CD4-positive, alpha-beta memory T cell (primary cell): Measurements from ENCODE around the gene ZNHIT3. TPM values are rescaled to one million over a fixed set of nuclear protein-coding genes. Genes with fewer than 3 reads are reported as not detected.
A peak's percentile ranks its signal among the peaks of the same experiment; 100 is the strongest.

Experiments
- CTCF ChIA-PET: fragments of 350-600 bp; sonication (Branson Sonifier 250); formaldehyde crosslinking; loops from one replicate; lab custom pipeline; 2021; ENCODE audit warnings: inconsistent platforms; ENCODE audit not compliant: partially characterized antibody; lab: Charles Lee
- POLR2A ChIA-PET: fragments of 350-600 bp; sonication (Branson Sonifier 250); formaldehyde crosslinking; loops from one replicate; lab custom pipeline; 2021; ENCODE audit not compliant: partially characterized antibody; lab: Charles Lee
- DNase-seq, 5 donors: peaks; one replicate each; pipeline versions ENCODE4 v3.0.0 to v3.0.0-alpha.2; 2020 to 2022; ENCODE audit warnings: mixed read lengths in 1 of 5
- H3K27ac ChIP-seq: one replicate; pipeline ENCODE4 v1.7.0; 2013; ENCODE audit warnings: low read depth, low read length
- H3K27me3 ChIP-seq: 2 replicates; pipeline ENCODE4 v1.7.0; 2013; ENCODE audit warnings: mild to moderate bottlenecking, low read length, moderate library complexity; ENCODE audit not compliant: insufficient read depth
- H3K36me3 ChIP-seq: 2 replicates; pipeline ENCODE4 v1.7.0; 2013; ENCODE audit warnings: mild to moderate bottlenecking, low read length, moderate library complexity; ENCODE audit not compliant: insufficient read depth
- H3K4me1 ChIP-seq: 2 replicates; pipeline ENCODE4 v1.7.0; 2013; ENCODE audit warnings: mild to moderate bottlenecking, low read length, moderate library complexity; ENCODE audit not compliant: insufficient read depth
- H3K4me3 ChIP-seq, 2 donors: one replicate each; pipeline ENCODE4 v1.7.0; 2013; ENCODE audit warnings: low read length in 2 of 2, mild to moderate bottlenecking in 1 of 2
- H3K9me3 ChIP-seq, 2 donors: one replicate each; pipeline ENCODE4 v1.7.0; 2013; ENCODE audit warnings: low read length in 2 of 2, control low read depth in 1 of 2; ENCODE audit not compliant: control insufficient read depth in 1 of 2
- H3K27ac Mint-ChIP-seq, 7 donors: one replicate each; pipeline ENCODE4 v1.8.0; 2020 to 2021; ENCODE audit warnings: mixed read lengths in 7 of 7, mild to moderate bottlenecking in 6 of 7, inconsistent platforms in 3 of 7, moderate library complexity in 3 of 7
- H3K27me3 Mint-ChIP-seq, 2 donors: one replicate each; pipeline ENCODE4 v1.8.0; 2020 to 2021; ENCODE audit warnings: mixed read lengths in 2 of 2
- H3K36me3 Mint-ChIP-seq, 2 donors: one replicate each; pipeline ENCODE4 v1.8.0; 2020 to 2021; ENCODE audit warnings: mixed read lengths in 2 of 2, inconsistent platforms in 1 of 2, mild to moderate bottlenecking in 1 of 2
- H3K4me1 Mint-ChIP-seq, 4 donors: one replicate each; pipeline ENCODE4 v1.8.0; 2020 to 2021; ENCODE audit warnings: mixed read lengths in 4 of 4, mild to moderate bottlenecking in 1 of 4
- H3K4me3 Mint-ChIP-seq, 8 donors: one replicate each; pipeline ENCODE4 v1.8.0; 2020 to 2021; ENCODE audit warnings: mixed read lengths in 8 of 8, mild to moderate bottlenecking in 7 of 8, moderate library complexity in 6 of 8, inconsistent platforms in 3 of 8
- H3K9me3 Mint-ChIP-seq, 8 donors: one replicate each; pipeline ENCODE4 v1.8.0; 2020 to 2021; ENCODE audit warnings: mixed read lengths in 8 of 8, mild to moderate bottlenecking in 5 of 8, inconsistent platforms in 3 of 8, moderate library complexity in 1 of 8
- intact Hi-C: fragments of 100-400 bp; cut with micrococcal nuclease; formaldehyde crosslinking; loops from one replicate; pipeline ENCODE4 v1.15.1; 2023
- polyA plus RNA-seq, 2 donors: library from polyadenylated mRNA; unstranded; fragments of 300-500 nt; fragmentation: Illumina TruSeq; gene quantifications; one replicate each; pipeline ENCODE4 v1.2.3, GENCODE V29; 2021
- total RNA-seq, 2 experiments: library from RNA; stranded (reverse); gene quantifications; one replicate each; pipeline ENCODE4 v1.2.3, GENCODE V29; 2021

The ZNHIT3 gene
- total and polyA plus RNA-seq, 4 experiments from 2014 or later: 66.6 to 94.6 (median 78.0) TPM

GRCh38 chr17:36459601-36460000 lies 26.9 kb upstream of the ZNHIT3 start:
- DNase-seq: no peak
- Mint-ChIP-seq H3K4me1 (no peaks in the 10 kb centered on the region), H3K36me3 (no peaks in the 10 kb centered on the region), H3K9me3 (peaks cover 0 to 3% (median 0%) of the 10 kb centered on the region in 8 donors), H3K27ac (no peak overlapping the region), H3K4me3 (no peak overlapping the region), H3K27me3 (peaks cover 25 to 29% of the 10 kb centered on the region in 2 donors)
- intact Hi-C loops: no loop called here
- Histone ChIP-seq H3K9me3 (no peaks in the 10 kb centered on the region), H3K4me1 (no peaks in the 10 kb centered on the region), H3K27me3 (peaks cover 4% of the 10 kb centered on the region), H3K27ac (no peak overlapping the region), H3K36me3 (no peaks in the 10 kb centered on the region), H3K4me3 (no peak overlapping the region)
- CTCF ChIA-PET: no interaction called here
- POLR2A ChIA-PET: no interaction called here

GRCh38 chr17:36460265-36460937 lies 26.1 kb upstream of the ZNHIT3 start:
- H3K36me3 ChIP-seq: no peaks in the 10 kb centered on the region
- POLR2A ChIA-PET: no interaction called here
- peaks cover 4% of the 10 kb centered on the region for H3K27me3 ChIP-seq
- no peak for DNase-seq
- H3K9me3 ChIP-seq: no peaks in the 10 kb centered on the region
- no peaks in the 10 kb centered on the region for H3K36me3 Mint-ChIP-seq
- H3K4me3 ChIP-seq: no peak overlapping the region
- intact Hi-C loops: no loop called here
- H3K9me3 Mint-ChIP-seq: peaks cover 0 to 3% (median 0%) of the 10 kb centered on the region in 8 donors
- no peaks in the 10 kb centered on the region for H3K4me1 Mint-ChIP-seq
- H3K27ac ChIP-seq: no peak overlapping the region
- H3K27ac Mint-ChIP-seq: peak overlapping the region in 1 of 7 donors; percentile 13
- peaks cover 31 to 35% of the 10 kb centered on the region in 2 donors for H3K27me3 Mint-ChIP-seq
- CTCF ChIA-PET: no interaction called here
- H3K4me1 ChIP-seq: no peaks in the 10 kb centered on the region
- no peak overlapping the region for H3K4me3 Mint-ChIP-seq

GRCh38 chr17:36461330-36462110 lies 25.0 kb upstream of the ZNHIT3 start:
- H3K27ac ChIP-seq: no peak overlapping the region
- ChIA-PET POLR2A (no interaction called here), CTCF (no interaction called here)
- no peaks in the 10 kb centered on the region for H3K36me3 ChIP-seq
- intact Hi-C loops: no loop called here
- no peak for DNase-seq
- no peaks in the 10 kb centered on the region for H3K4me1 ChIP-seq
- H3K36me3 Mint-ChIP-seq: no peaks in the 10 kb centered on the region
- H3K4me3 ChIP-seq: no peak overlapping the region
- H3K4me1 Mint-ChIP-seq: no peaks in the 10 kb centered on the region
- no peak overlapping the region for H3K4me3 Mint-ChIP-seq
- peaks cover 33 to 42% of the 10 kb centered on the region in 2 donors for H3K27me3 Mint-ChIP-seq
- H3K9me3 Mint-ChIP-seq: peaks cover 0 to 3% (median 0%) of the 10 kb centered on the region in 8 donors
- no peak overlapping the region for H3K27ac Mint-ChIP-seq
- H3K9me3 ChIP-seq: no peaks in the 10 kb centered on the region
- peaks cover 4% of the 10 kb centered on the region for H3K27me3 ChIP-seq

- H3K27me3 ChIP-seq: peaks cover 10% of the 10 kb centered on the region
- intact Hi-C loops: no loop called here
- POLR2A ChIA-PET: no interaction called here
Measured at GRCh38 chr17:36463916-36464764, 22.3 kb upstream of the ZNHIT3 start.

GRCh38 chr17:36464765-36465088 lies 21.8 kb upstream of the ZNHIT3 start:
- DNase-seq: no peak
- Mint-ChIP-seq H3K9me3 (peaks cover 0 to 4% (median 0%) of the 10 kb centered on the region in 8 donors), H3K4me3 (no peak overlapping the region), H3K4me1 (no peaks in the 10 kb centered on the region), H3K27ac (no peak overlapping the region), H3K27me3 (peaks cover 38 to 50% of the 10 kb centered on the region in 2 donors), H3K36me3 (no peaks in the 10 kb centered on the region)
- POLR2A ChIA-PET: no interaction called here
- Histone ChIP-seq H3K27me3 (peaks cover 6% of the 10 kb centered on the region), H3K27ac (no peak overlapping the region), H3K36me3 (no peaks in the 10 kb centered on the region), H3K4me3 (no peak overlapping the region), H3K9me3 (no peaks in the 10 kb centered on the region), H3K4me1 (no peaks in the 10 kb centered on the region)
- intact Hi-C loops: no loop called here
- CTCF ChIA-PET: no interaction called here

More at GRCh38 chr17:36463916-36464764, 22.3 kb upstream of the ZNHIT3 start:
- Mint-ChIP-seq H3K9me3 (peaks cover 0 to 4% (median 0%) of the 10 kb centered on the region in 8 donors), H3K27me3 (peaks cover 40 to 52% of the 10 kb centered on the region in 2 donors), H3K27ac (no peak overlapping the region), H3K36me3 (no peaks in the 10 kb centered on the region), H3K4me3 (no peak overlapping the region), H3K4me1 (no peaks in the 10 kb centered on the region)
- Histone ChIP-seq H3K4me1 (no peaks in the 10 kb centered on the region), H3K36me3 (no peaks in the 10 kb centered on the region), H3K27ac (no peak overlapping the region), H3K4me3 (no peak overlapping the region), H3K9me3 (no peaks in the 10 kb centered on the region)
- CTCF ChIA-PET: no interaction called here
- peak; percentile 16 to 55 (median 25) for DNase-seq

- Mint-ChIP-seq H3K4me1 (no peaks in the 10 kb centered on the region), H3K36me3 (no peaks in the 10 kb centered on the region), H3K4me3 (no peak overlapping the region), H3K27me3 (peaks cover 26 to 36% of the 10 kb centered on the region in 2 donors), H3K27ac (no peak overlapping the region), H3K9me3 (peaks cover 0 to 2% (median 0%) of the 10 kb centered on the region in 8 donors)
- H3K4me1 ChIP-seq: no peaks in the 10 kb centered on the region
- H3K9me3 ChIP-seq: no peaks in the 10 kb centered on the region
- no peaks in the 10 kb centered on the region for H3K36me3 ChIP-seq
- no peak for DNase-seq
- intact Hi-C loops: no loop called here
- no peak overlapping the region for H3K27ac ChIP-seq
- CTCF ChIA-PET: no interaction called here
- POLR2A ChIA-PET: no interaction called here
- no peak overlapping the region for H3K4me3 ChIP-seq
- peaks cover 6% of the 10 kb centered on the region for H3K27me3 ChIP-seq
Measured at GRCh38 chr17:36468903-36469635, 17.4 kb upstream of the ZNHIT3 start.
